GM23338 (cell line): ENCODE results near the gene SLC22A16. TPM values are rescaled to one million over a fixed set of nuclear protein-coding genes. Genes with fewer than 3 reads are reported as not detected.

Source experiments
- ATAC-seq: fragments of 200-7000 bp; cut with Tn5 transposase; 3 replicates; pipeline ENCODE4 v1.9.1; 2020
- DNase-seq: peaks from one replicate; pipeline ENCODE4 v3.0.0-alpha.2; 2015; ENCODE audit warnings: low spot score
- H2AFZ ChIP-seq: fragments of 200-600 bp; sonication (generic); 2 replicates; pipeline ENCODE4 v1.8.0; 2016; ENCODE audit warnings: antibody characterized with exemption, mild to moderate bottlenecking, moderate library complexity
- H3F3A ChIP-seq: fragments of 200-600 bp; sonication (generic); replicated peaks from 2 replicates; pipeline ENCODE4 v1.8.0; 2017; ENCODE audit warnings: antibody characterized with exemption, mixed run types, low read depth
- H3K27ac ChIP-seq: fragments of 200-600 bp; sonication (generic); 2 replicates; pipeline ENCODE4 v1.6.1; 2016; ENCODE audit warnings: low read depth
- H3K27me3 ChIP-seq: fragments of 200-600 bp; sonication (generic); 2 replicates; pipeline ENCODE4 v1.8.0; 2016; ENCODE audit warnings: mild to moderate bottlenecking, mixed run types, moderate library complexity; ENCODE audit not compliant: insufficient read depth
- H3K36me3 ChIP-seq: fragments of 200-600 bp; sonication (generic); 2 replicates; pipeline ENCODE4 v1.8.0; 2016; ENCODE audit warnings: mild to moderate bottlenecking; ENCODE audit not compliant: insufficient read depth
- H3K4me1 ChIP-seq: fragments of 200-600 bp; sonication (generic); 2 replicates; pipeline ENCODE4 v1.8.0; 2016; ENCODE audit warnings: mild to moderate bottlenecking, moderate library complexity; ENCODE audit not compliant: insufficient read depth
- H3K4me2 ChIP-seq: fragments of 200-600 bp; sonication (generic); 2 replicates; pipeline ENCODE4 v1.7.1; 2017; ENCODE audit warnings: mixed run types
- H3K4me3 ChIP-seq: fragments of 200-600 bp; sonication (generic); 2 replicates; pipeline ENCODE4 v1.6.1; 2016; ENCODE audit warnings: mixed run types
- H3K79me2 ChIP-seq: fragments of 200-600 bp; sonication (generic); replicated peaks from 2 replicates; pipeline ENCODE4 v1.8.0; 2017; ENCODE audit warnings: mild to moderate bottlenecking; ENCODE audit not compliant: insufficient read depth
- H3K9me2 ChIP-seq: fragments of 200-600 bp; sonication (generic); 2 replicates; pipeline ENCODE4 v1.8.0; 2017; ENCODE audit not compliant: insufficient read depth
- H4K20me1 ChIP-seq: fragments of 200-600 bp; sonication (generic); replicated peaks from 2 replicates; pipeline ENCODE4 v1.8.0; 2017; ENCODE audit warnings: mild to moderate bottlenecking; ENCODE audit not compliant: insufficient read depth
- H3K27ac Mint-ChIP-seq: 2 replicates; pipeline ENCODE4 v1.8.0; 2020; ENCODE audit warnings: inconsistent platforms, mild to moderate bottlenecking, moderate library complexity, mixed read lengths
- H3K27me3 Mint-ChIP-seq: 3 replicates; pipeline ENCODE4 v1.8.0; 2022; ENCODE audit warnings: low read depth, mild to moderate bottlenecking, moderate library complexity, mixed read lengths, inconsistent platforms; ENCODE audit not compliant: insufficient read depth, poor library complexity
- H3K36me3 Mint-ChIP-seq: 3 replicates; pipeline ENCODE4 v1.8.0; 2021; ENCODE audit warnings: low read depth, mild to moderate bottlenecking, inconsistent platforms, moderate library complexity, mixed read lengths
- H3K4me1 Mint-ChIP-seq: 3 replicates; pipeline ENCODE4 v1.8.0; 2020; ENCODE audit warnings: mild to moderate bottlenecking, inconsistent platforms, mixed read lengths
- H3K4me3 Mint-ChIP-seq: 3 replicates; pipeline ENCODE4 v1.8.0; 2021; ENCODE audit warnings: moderate library complexity, mild to moderate bottlenecking, inconsistent platforms, mixed read lengths
- H3K9me3 Mint-ChIP-seq: 3 replicates; pipeline ENCODE4 v1.8.0; 2020; ENCODE audit warnings: moderate library complexity, mild to moderate bottlenecking, inconsistent platforms, mixed read lengths
- CTCF ChIP-seq, 2 experiments: fragments of 200-600 bp in 1 of 2; sonication (generic) in 1 of 2; conservative IDR thresholded peaks; 2 replicates each; pipeline versions ENCODE4 v1.5.1 to v1.6.1; 2016 to 2017; ENCODE audit warnings: antibody characterized with exemption in 2 of 2, low read depth in 2 of 2, mild to moderate bottlenecking in 2 of 2, moderate library complexity in 1 of 2
- ETS1 ChIP-seq: IDR thresholded peaks from 2 replicates; pipeline ENCODE4 v1.6.1; 2016; ENCODE audit warnings: antibody characterized with exemption
- EZH2 ChIP-seq: fragments of 200-600 bp; sonication (generic); IDR thresholded peaks from one replicate; pipeline ENCODE4 v1.8.0; 2017; ENCODE audit warnings: antibody characterized with exemption, mild to moderate bottlenecking, low read depth; ENCODE audit not compliant: unreplicated experiment
- POLR2AphosphoS5 ChIP-seq: IDR thresholded peaks from 2 replicates; pipeline ENCODE4 v1.6.1; 2016; ENCODE audit warnings: antibody characterized with exemption, low read depth
- ZNF331 ChIP-seq: fragments of 250-450 bp; sonication (Bioruptor Pico); IDR thresholded peaks from 2 replicates; pipeline ENCODE4 v1.5.0; 2020; ENCODE audit warnings: low read depth, mild to moderate bottlenecking, moderate library complexity
- ZNF462 ChIP-seq: fragments of 250-450 bp; sonication (Bioruptor Pico); IDR thresholded peaks from 2 replicates; pipeline ENCODE4 v1.5.0; 2020; ENCODE audit warnings: mild to moderate bottlenecking, moderate library complexity
- polyA plus RNA-seq: library from polyadenylated mRNA; unstranded; fragments of >200 nt; fragmentation: Nextera tagmentation; extraction: Ambion mirVana; gene quantifications from 2 replicates; pipeline ENCODE4 v1.2.1, GENCODE V29; 2016
- total RNA-seq: library from RNA; depleted of rRNA; stranded (reverse); fragments of >200 nt; shearing (Covaris generic); gene quantifications from 2 replicates; pipeline ENCODE4 v1.2.3, GENCODE V29; 2014
- TF ChIP-seq, protein P1 (sequence below): IDR thresholded peaks from one replicate; pipeline ENCODE4 v1.6.1; 2018; ENCODE audit warnings: antibody characterized with exemption; ENCODE audit not compliant: unreplicated experiment

Gene SLC22A16
- total and polyA plus RNA-seq, 2 experiments from 2014 or later, result 0.37 to 0.42 TPM

- Mint-ChIP-seq H3K27me3 (peaks cover 1% of the 10 kb centered on the region), H3K27ac (no peak overlapping the region), H3K9me3 (peaks cover 5% of the 10 kb centered on the region; the same call in 2 of the 3 replicates), H3K4me1 (no peaks in the 10 kb centered on the region), H3K4me3 (no peak overlapping the region), H3K36me3 (no peaks in the 10 kb centered on the region)
- peaks cover 12% of the 10 kb centered on the region for H3K9me2 ChIP-seq
- no peak overlapping the region for H3K4me3 ChIP-seq
- no peaks in the 10 kb centered on the region for H3F3A ChIP-seq
- no peak for ATAC-seq
- H3K36me3 ChIP-seq, result no peaks in the 10 kb centered on the region
- H4K20me1 ChIP-seq, result no peaks in the 10 kb centered on the region
- no peaks in the 10 kb centered on the region for H3K79me2 ChIP-seq
- no peak overlapping the region for H3K27ac ChIP-seq
- TF ChIP-seq ZNF331 (CRISPR knock-in tag), result no peak
- TF ChIP-seq EZH2, result no peak
- TF ChIP-seq, protein P1, sequence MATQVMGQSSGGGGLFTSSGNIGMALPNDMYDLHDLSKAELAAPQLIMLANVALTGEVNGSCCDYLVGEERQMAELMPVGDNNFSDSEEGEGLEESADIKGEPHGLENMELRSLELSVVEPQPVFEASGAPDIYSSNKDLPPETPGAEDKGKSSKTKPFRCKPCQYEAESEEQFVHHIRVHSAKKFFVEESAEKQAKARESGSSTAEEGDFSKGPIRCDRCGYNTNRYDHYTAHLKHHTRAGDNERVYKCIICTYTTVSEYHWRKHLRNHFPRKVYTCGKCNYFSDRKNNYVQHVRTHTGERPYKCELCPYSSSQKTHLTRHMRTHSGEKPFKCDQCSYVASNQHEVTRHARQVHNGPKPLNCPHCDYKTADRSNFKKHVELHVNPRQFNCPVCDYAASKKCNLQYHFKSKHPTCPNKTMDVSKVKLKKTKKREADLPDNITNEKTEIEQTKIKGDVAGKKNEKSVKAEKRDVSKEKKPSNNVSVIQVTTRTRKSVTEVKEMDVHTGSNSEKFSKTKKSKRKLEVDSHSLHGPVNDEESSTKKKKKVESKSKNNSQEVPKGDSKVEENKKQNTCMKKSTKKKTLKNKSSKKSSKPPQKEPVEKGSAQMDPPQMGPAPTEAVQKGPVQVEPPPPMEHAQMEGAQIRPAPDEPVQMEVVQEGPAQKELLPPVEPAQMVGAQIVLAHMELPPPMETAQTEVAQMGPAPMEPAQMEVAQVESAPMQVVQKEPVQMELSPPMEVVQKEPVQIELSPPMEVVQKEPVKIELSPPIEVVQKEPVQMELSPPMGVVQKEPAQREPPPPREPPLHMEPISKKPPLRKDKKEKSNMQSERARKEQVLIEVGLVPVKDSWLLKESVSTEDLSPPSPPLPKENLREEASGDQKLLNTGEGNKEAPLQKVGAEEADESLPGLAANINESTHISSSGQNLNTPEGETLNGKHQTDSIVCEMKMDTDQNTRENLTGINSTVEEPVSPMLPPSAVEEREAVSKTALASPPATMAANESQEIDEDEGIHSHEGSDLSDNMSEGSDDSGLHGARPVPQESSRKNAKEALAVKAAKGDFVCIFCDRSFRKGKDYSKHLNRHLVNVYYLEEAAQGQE, result no peak
- TF ChIP-seq CTCF (conservative IDR thresholded peaks at IDR 0.05; ENCODE audit: low read depth in 2 of 2), result no peak
- no peak for TF ChIP-seq ETS1
- TF ChIP-seq POLR2AphosphoS5, result no peak
- no peak for TF ChIP-seq ZNF462
- no peaks in the 10 kb centered on the region; the same call in 1 of the 2 replicates for H3K4me1 ChIP-seq
- H2AFZ ChIP-seq, result no peak overlapping the region
- no peak overlapping the region for H3K4me2 ChIP-seq
- no peak for DNase-seq
- no peaks in the 10 kb centered on the region for H3K27me3 ChIP-seq
Measured at GRCh38 chr6:110439356-110439755, 37.1 kb downstream of the SLC22A16 start.
